Body of pancreas (tissue), 4 donors: ENCODE measurements around the gene CYB561A3. TPM values are rescaled to one million over a fixed set of nuclear protein-coding genes. Genes with fewer than 3 reads are reported as not detected.
A peak's percentile ranks its signal among the peaks of the same experiment; 100 is the strongest.

Experiments used
- ATAC-seq: fragments of 150-250 bp; one replicate; pipeline ENCODE4 v1.9.1; 2016
- DNase-seq, 4 donors: peaks; one replicate each; pipeline ENCODE4 v3.0.0-alpha.2; 2019
- H3K27ac ChIP-seq, 4 donors: fragments of 200-600 bp; sonication (generic); 1 replicate in 3 of 4; 2 replicates in 1 of 4; pipeline versions ENCODE4 v1.5.1 to v1.6.1; 2016 to 2019; ENCODE audit warnings: mild to moderate bottlenecking in 1 of 4, mixed read lengths in 1 of 4, moderate library complexity in 1 of 4
- H3K27me3 ChIP-seq, 2 donors: fragments of 200-600 bp; sonication (generic); one replicate each; pipeline ENCODE4 v1.6.0; 2016; ENCODE audit warnings: mild to moderate bottlenecking in 1 of 2
- H3K36me3 ChIP-seq, 2 donors: fragments of 200-600 bp; sonication (generic); replicated peaks in 1 of 2; 2 replicates each; pipeline ENCODE4 v1.5.1; 2016; ENCODE audit warnings: low read depth in 2 of 2; ENCODE audit not compliant: insufficient read depth in 1 of 2
- H3K4me1 ChIP-seq: fragments of 200-600 bp; sonication (generic); one replicate; pipeline ENCODE4 v1.6.0; 2016
- H3K4me3 ChIP-seq, 2 donors: fragments of 200-600 bp; sonication (generic); 1 replicate in 1 of 2; 2 replicates in 1 of 2; pipeline ENCODE4 v1.5.1; 2016 to 2019
- H3K9me3 ChIP-seq, 3 donors: fragments of 200-600 bp; sonication (generic); 1 replicate in 2 of 3; 2 replicates in 1 of 3; pipeline ENCODE4 v1.5.1; 2016
- CTCF ChIP-seq, 7 experiments: fragments of 450-650 bp in 4 of 7; fragments of 200-600 bp in 3 of 7; sonication (generic) in 3 of 7; IDR thresholded peaks; one replicate each; pipeline ENCODE4 v1.5.1; 2016 to 2019; ENCODE audit warnings: antibody characterized with exemption in 7 of 7
- POLR2A ChIP-seq, 3 donors: fragments of 450-650 bp; IDR thresholded peaks; one replicate each; pipeline ENCODE4 v1.6.1; 2016; ENCODE audit warnings: antibody characterized with exemption in 3 of 3, mild to moderate bottlenecking in 2 of 3
- WGBS, 2 donors: methylation state at CpG; one replicate each; pipeline ENCODE4 v1.1.5; 2017; 5-methylcytosine and 5-hydroxymethylcytosine counted together
- intact Hi-C: fragments of 100-400 bp; cut with DNase I; formaldehyde crosslinking; loops from one replicate; pipeline ENCODE4 v1.15.1; 2023
- total RNA-seq, 2 donors: library from RNA; depleted of rRNA; stranded (reverse); fragments of >200 nt; gene quantifications; one replicate each; pipeline ENCODE4 v1.1.0, GENCODE V29; 2016

Gene CYB561A3
- total RNA-seq, 2 donors from 2014 or later: 26.5 to 31.3 TPM

- WGBS, 2 donors: 0 to 1% methylated on average over 12 of the region's 12 CpGs
- no peaks in the 10 kb centered on the region for H3K27me3 ChIP-seq
- intact Hi-C loops: no loop called here
- ATAC-seq (peak; percentile 12), DNase-seq (peak in 3 of 4 donors; percentile 23 to 39 (median 24))
- H3K27ac ChIP-seq: peak overlapping the region; percentile 3 to 99 (median 98)
- TF ChIP-seq POLR2A (IDR thresholded peaks at IDR 0.05) (no peak), CTCF (IDR thresholded peaks at IDR 0.05) (no peak)
- peaks cover 21% of the 10 kb centered on the region for H3K4me1 ChIP-seq
- H3K9me3 ChIP-seq: no peaks in the 10 kb centered on the region
- peak overlapping the region; percentile 48 to 52 for H3K4me3 ChIP-seq
- H3K36me3 ChIP-seq: peaks cover 0 to 13% of the 10 kb centered on the region in 2 donors
Measured at GRCh38 chr11:61362542-61362875, 827 bp upstream of the CYB561A3 start.

- intact Hi-C loops: no loop called here
- DNase-seq (no peak), ATAC-seq (no peak)
- 2 to 3% methylated on average over 15 to 22 of the region's 22 CpGs for WGBS, 2 donors
- Histone ChIP-seq H3K27me3 (no peaks in the 10 kb centered on the region), H3K27ac (peak overlapping the region; percentile 98 to 99 (median 98)), H3K4me1 (peaks cover 21% of the 10 kb centered on the region), H3K36me3 (peaks cover 0 to 6% of the 10 kb centered on the region in 2 donors), H3K4me3 (peak overlapping the region; percentile 48 to 52), H3K9me3 (no peaks in the 10 kb centered on the region)
- TF ChIP-seq POLR2A (IDR thresholded peaks at IDR 0.05) (no peak), CTCF (IDR thresholded peaks at IDR 0.05) (no peak)
Measured at GRCh38 chr11:61361237-61361740, 393 bp downstream of the CYB561A3 start.

GRCh38 chr11:61359516-61359915 lies 2.2 kb downstream of the CYB561A3 start:
- DNase-seq (no peak), ATAC-seq (no peak)
- Histone ChIP-seq H3K9me3 (no peaks in the 10 kb centered on the region), H3K27me3 (no peaks in the 10 kb centered on the region), H3K4me1 (peaks cover 21% of the 10 kb centered on the region), H3K4me3 (no peak overlapping the region), H3K36me3 (no peaks in the 10 kb centered on the region), H3K27ac (no peak overlapping the region)
- 89 to 92% methylated on average over 6 of the region's 6 CpGs for WGBS, 2 donors
- intact Hi-C loops: no loop called here
- no peak for TF ChIP-seq POLR2A (IDR thresholded peaks at IDR 0.05)
- no peak for TF ChIP-seq CTCF (IDR thresholded peaks at IDR 0.05)

GRCh38 chr11:61358566-61358965 lies 3.1 kb downstream of the CYB561A3 start:
- H3K4me1 ChIP-seq: peaks cover 20% of the 10 kb centered on the region
- WGBS, 2 donors: 94 to 95% methylated on average over 11 of the region's 11 CpGs
- ATAC-seq (no peak), DNase-seq (no peak)
- intact Hi-C loops: no loop called here
- H3K36me3 ChIP-seq: no peaks in the 10 kb centered on the region
- no peak overlapping the region for H3K4me3 ChIP-seq
- TF ChIP-seq POLR2A (IDR thresholded peaks at IDR 0.05): no peak
- no peak overlapping the region for H3K27ac ChIP-seq
- H3K9me3 ChIP-seq: no peaks in the 10 kb centered on the region
- H3K27me3 ChIP-seq: no peaks in the 10 kb centered on the region

- peaks cover 13% of the 10 kb centered on the region for H3K4me1 ChIP-seq
- H3K4me3 ChIP-seq: no peak overlapping the region
- no peaks in the 10 kb centered on the region for H3K27me3 ChIP-seq
- H3K9me3 ChIP-seq: no peaks in the 10 kb centered on the region
- no peak for ATAC-seq
- H3K27ac ChIP-seq: no peak overlapping the region
- no peak for DNase-seq
- no peak for TF ChIP-seq CTCF (IDR thresholded peaks at IDR 0.05)
- no peak for TF ChIP-seq POLR2A (IDR thresholded peaks at IDR 0.05)
- intact Hi-C loops: no loop called here
- H3K36me3 ChIP-seq: no peaks in the 10 kb centered on the region
- WGBS, 2 donors: 85 to 93% methylated on average over 6 of the region's 6 CpGs
Measured at GRCh38 chr11:61357894-61358239, 3.8 kb downstream of the CYB561A3 start.
